Central memory CD8-positive, alpha-beta T cell (primary cell): ENCODE results near the gene DOC2A.

Experiments used
- ATAC-seq: fragments of 150-1000 bp; cut with Tn5 transposase; replicated peaks from 2 replicates; pipeline ENCODE4 v1.10.0; 2022; ENCODE audit warnings: mild to moderate bottlenecking, moderate FRiP score, moderate number of reproducible peaks; ENCODE audit not compliant: poor library complexity, severe bottlenecking; ENCODE audit errors: extremely low read depth
- DNase-seq, 2 donors: peaks; one replicate each; pipeline ENCODE4 v3.0.0; 2021; ENCODE audit warnings: low spot score in 2 of 2
- H3K27ac Mint-ChIP-seq: one replicate; pipeline ENCODE4 v1.8.0; 2022; ENCODE audit warnings: low read depth, mild to moderate bottlenecking, moderate library complexity, mixed read lengths
- H3K27me3 Mint-ChIP-seq: one replicate; pipeline ENCODE4 v1.8.0; 2022; ENCODE audit warnings: mixed read lengths
- H3K36me3 Mint-ChIP-seq: one replicate; pipeline ENCODE4 v1.8.0; 2022; ENCODE audit warnings: mild to moderate bottlenecking, moderate library complexity, mixed read lengths; ENCODE audit not compliant: insufficient read depth
- H3K4me1 Mint-ChIP-seq: one replicate; pipeline ENCODE4 v1.8.0; 2022; ENCODE audit warnings: mixed read lengths
- H3K4me3 Mint-ChIP-seq: one replicate; pipeline ENCODE4 v1.8.0; 2022; ENCODE audit warnings: mild to moderate bottlenecking, moderate library complexity, mixed read lengths
- H3K9me3 Mint-ChIP-seq: one replicate; pipeline ENCODE4 v1.8.0; 2022; ENCODE audit warnings: mixed read lengths

DOC2A gene

DNA sequence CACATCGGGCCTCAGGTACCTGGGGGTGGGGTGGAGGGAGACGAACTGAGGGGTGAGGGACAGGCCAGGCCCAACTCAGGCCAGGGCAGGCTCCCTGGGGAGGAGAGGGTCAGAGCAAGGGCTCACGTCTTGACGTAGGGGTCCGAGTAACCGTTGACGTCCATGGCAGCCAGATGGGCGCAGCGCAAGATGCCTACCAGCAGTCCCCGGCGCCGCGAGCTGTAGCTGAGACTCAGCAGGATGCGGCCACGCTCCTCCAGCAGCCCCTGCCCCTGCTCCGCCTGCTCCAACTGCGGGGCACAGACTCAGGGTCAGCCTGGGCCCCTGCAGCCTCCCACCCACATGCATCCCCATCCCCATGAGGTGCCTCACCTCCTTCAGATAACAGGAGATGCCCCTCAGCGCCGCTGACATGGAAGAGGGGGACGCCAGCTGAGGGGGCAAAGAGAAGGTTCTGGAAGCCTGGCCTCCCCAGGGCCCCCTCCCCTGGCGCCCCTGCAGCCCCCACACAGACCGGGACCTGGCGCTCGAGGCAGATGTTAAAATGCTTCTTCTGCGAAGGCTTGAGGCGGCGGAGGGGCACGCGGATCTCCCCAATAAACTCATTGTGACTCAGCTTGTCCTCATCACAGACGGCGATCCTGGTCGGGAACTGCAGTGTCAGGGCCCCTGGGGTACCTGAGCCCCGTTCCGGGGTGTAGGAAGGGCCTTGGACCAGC lies 4.0 kb downstream of the DOC2A start:
- ATAC-seq (no peak), DNase-seq (no peak)
- Mint-ChIP-seq H3K4me3 (no peak overlapping the region), H3K27me3 (peaks cover 35% of the 10 kb centered on the region), H3K27ac (no peak overlapping the region), H3K4me1 (peaks cover 17% of the 10 kb centered on the region), H3K9me3 (no peaks in the 10 kb centered on the region), H3K36me3 (peaks cover 8% of the 10 kb centered on the region)

DNA sequence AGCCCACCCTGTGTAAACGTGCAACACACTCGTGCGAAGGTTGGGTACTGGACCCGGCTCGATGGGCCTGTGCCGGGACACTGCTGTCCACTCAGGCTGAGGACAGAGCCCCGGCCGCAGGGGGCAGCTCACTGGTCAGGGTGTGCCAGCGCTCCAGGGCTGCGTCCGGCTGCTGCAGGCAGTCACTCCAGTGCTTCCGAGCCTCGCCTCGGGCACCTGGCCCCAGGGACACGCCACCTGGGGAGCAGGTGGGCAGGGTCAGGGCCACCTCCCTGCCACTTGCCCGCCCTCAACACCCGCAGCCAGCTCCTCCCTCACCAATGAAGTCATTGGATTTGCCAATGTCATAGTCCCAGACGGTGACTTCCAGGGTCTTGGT lies 4.7 kb downstream of the DOC2A start:
- DNase-seq (no peak), ATAC-seq (no peak)
- Mint-ChIP-seq H3K4me3 (no peak overlapping the region), H3K4me1 (peaks cover 18% of the 10 kb centered on the region), H3K27me3 (peaks cover 31% of the 10 kb centered on the region), H3K36me3 (peaks cover 8% of the 10 kb centered on the region), H3K9me3 (no peaks in the 10 kb centered on the region), H3K27ac (no peak overlapping the region)

- DNase-seq (no peak), ATAC-seq (no peak)
- Mint-ChIP-seq H3K27me3 (peaks cover 28% of the 10 kb centered on the region), H3K27ac (no peak overlapping the region), H3K4me3 (no peak overlapping the region), H3K4me1 (peaks cover 16% of the 10 kb centered on the region), H3K36me3 (peaks cover 8% of the 10 kb centered on the region), H3K9me3 (no peaks in the 10 kb centered on the region)
These were observed 5.3 kb downstream of the DOC2A start for GRCh38 chr16:30005341-30006094.

GRCh38 chr16:30004811-30005242 lies 6.0 kb downstream of the DOC2A start:
- Mint-ChIP-seq H3K36me3 (peaks cover 8% of the 10 kb centered on the region), H3K27ac (no peak overlapping the region), H3K9me3 (no peaks in the 10 kb centered on the region), H3K4me1 (peaks cover 10% of the 10 kb centered on the region), H3K4me3 (no peak overlapping the region), H3K27me3 (peaks cover 21% of the 10 kb centered on the region)
- no peak for DNase-seq
- no peak for ATAC-seq

GRCh38 chr16:30004424-30004776 lies 6.4 kb downstream of the DOC2A start:
- DNase-seq (no peak), ATAC-seq (no peak)
- H3K4me1 Mint-ChIP-seq, result peaks cover 15% of the 10 kb centered on the region
- H3K27me3 Mint-ChIP-seq, result peaks cover 17% of the 10 kb centered on the region
- H3K36me3 Mint-ChIP-seq, result peaks cover 8% of the 10 kb centered on the region
- H3K27ac Mint-ChIP-seq, result no peak overlapping the region
- no peak overlapping the region for H3K4me3 Mint-ChIP-seq
- no peaks in the 10 kb centered on the region for H3K9me3 Mint-ChIP-seq

DNA sequence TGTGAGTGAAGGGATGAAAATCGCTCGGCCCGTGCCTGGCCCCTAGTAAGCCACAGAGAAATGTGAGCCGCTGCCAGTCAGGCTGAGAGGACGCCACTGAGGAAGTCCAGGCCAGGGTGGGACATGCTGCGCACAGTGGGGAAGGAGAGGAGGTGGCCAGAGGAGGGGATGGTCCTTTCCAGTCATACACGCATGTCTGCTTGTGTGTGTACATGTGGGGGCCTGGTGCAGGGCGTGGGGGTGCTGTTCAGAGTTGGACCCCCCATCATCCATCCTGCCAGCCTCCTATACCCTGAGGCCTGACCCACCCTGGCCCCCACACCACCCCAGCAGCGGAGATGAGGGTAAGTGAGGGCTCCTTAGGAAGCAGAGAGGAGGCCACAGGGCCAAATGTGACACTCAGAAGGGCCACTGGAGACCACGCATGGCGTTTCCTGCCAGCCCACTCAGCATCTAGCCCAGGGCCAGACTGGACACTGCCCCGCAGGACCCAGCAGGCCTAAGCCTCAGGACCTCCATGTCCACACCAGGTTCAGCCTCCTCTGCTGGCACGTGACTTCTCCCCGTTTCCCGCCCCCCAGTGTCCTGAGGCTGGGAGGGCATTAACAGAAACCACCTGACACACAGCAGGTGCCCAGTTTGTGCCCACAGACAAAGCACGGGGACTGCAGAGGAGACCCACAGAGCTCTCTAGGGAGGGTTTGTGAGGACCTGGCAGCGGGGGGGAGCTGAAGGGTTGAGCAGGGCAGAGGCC lies 7.0 kb downstream of the DOC2A start:
- Mint-ChIP-seq H3K4me1 (peaks cover 20% of the 10 kb centered on the region), H3K27ac (no peak overlapping the region), H3K4me3 (no peak overlapping the region), H3K9me3 (no peaks in the 10 kb centered on the region), H3K27me3 (peaks cover 11% of the 10 kb centered on the region), H3K36me3 (peaks cover 8% of the 10 kb centered on the region)
- ATAC-seq (no peak), DNase-seq (no peak)

DNA sequence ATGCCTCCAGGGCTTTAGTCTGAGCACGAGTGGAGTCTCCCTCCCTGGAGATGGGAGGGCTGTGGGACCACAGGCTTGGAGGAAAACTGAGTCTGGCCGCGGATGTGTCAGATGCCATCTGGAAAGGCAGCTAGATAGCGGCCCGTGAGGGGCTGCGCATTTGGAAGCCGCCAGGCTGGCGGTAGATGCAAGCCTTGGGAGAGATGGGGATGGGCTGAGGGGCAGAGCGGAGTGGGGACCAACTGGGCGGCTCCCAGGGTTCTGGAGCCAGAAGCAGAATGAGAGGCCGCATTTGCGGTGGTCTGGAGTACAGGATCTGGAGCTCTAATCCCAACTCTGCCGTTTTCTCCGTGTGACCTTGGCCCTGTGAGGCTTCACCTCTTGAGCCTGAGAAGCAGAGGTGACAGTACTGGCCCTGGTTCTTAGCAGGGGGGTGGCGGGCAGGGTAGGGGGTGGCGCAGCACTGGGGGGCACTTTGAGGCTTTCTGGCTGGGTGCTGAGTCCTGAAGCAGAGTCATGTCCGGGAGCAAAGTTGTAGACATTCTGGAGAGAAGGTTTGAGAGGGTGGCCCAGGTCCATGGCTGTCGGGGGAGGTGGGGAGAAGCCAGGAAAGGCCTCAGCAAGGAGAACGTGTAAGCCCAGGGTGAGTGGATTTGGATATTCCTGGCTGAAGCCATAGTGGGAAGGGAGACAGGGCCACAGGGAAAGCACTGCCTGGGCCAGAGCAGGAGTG lies 8.0 kb downstream of the DOC2A start:
- H3K36me3 Mint-ChIP-seq, result peaks cover 10% of the 10 kb centered on the region
- H3K4me1 Mint-ChIP-seq, result peaks cover 20% of the 10 kb centered on the region
- H3K27ac Mint-ChIP-seq, result peak overlapping the region; percentile 41
- DNase-seq, result no peak
- no peak overlapping the region for H3K4me3 Mint-ChIP-seq
- H3K27me3 Mint-ChIP-seq, result peaks cover 1% of the 10 kb centered on the region
- ATAC-seq, result no peak
- H3K9me3 Mint-ChIP-seq, result no peaks in the 10 kb centered on the region

DNA sequence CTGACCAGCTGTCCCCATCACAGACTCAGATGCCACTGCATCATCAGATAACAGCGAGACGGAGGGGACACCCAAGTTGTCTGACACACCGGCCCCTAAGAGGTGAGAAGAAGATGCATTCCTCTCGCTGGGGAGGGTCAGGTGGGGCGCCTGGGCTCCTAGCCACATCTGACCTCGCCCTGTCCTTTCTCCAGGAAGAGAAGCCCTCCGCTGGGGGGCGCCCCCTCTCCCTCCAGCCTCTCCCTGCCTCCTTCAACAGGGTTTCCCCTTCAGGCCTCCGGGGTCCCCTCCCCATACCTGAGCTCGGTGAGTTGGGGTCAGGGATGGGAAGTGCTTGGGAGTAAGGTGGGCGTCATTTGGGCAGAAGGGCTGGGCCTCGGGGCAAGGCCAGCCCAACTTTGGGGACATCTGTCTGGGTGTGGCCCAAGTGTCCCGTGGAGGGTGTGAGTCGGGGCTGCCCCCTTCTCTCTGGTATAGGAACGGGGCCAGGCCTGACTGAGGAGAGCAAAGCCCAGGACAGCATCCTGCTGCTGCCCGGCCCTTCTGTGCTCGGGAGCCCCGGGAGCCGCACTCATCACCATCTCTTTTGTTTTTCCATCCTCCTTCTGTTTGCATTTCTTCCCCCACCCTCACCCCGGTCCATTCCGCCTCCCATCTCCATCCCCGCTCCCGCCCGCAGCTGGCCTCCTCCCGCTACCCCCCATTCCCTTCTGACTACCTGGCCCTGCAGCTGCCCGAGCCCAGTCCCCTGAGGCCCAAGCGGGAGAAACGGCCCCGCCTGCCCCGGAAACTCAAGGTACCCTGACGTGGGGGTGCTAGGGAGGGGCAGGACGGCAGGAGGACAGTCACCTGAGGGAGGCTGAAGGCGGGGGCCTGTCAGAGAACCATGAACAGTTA lies 9.8 kb downstream of the DOC2A start:
- peaks cover 21% of the 10 kb centered on the region for H3K36me3 Mint-ChIP-seq
- H3K9me3 Mint-ChIP-seq, result no peaks in the 10 kb centered on the region
- H3K27ac Mint-ChIP-seq, result no peak overlapping the region
- no peak overlapping the region for H3K4me3 Mint-ChIP-seq
- DNase-seq (no peak), ATAC-seq (no peak)
- no peaks in the 10 kb centered on the region for H3K27me3 Mint-ChIP-seq
- peaks cover 31% of the 10 kb centered on the region for H3K4me1 Mint-ChIP-seq

GRCh38 chr16:29999605-30000004 lies 11.2 kb downstream of the DOC2A start:
- no peak for ATAC-seq
- no peaks in the 10 kb centered on the region for H3K27me3 Mint-ChIP-seq
- H3K36me3 Mint-ChIP-seq, result peaks cover 31% of the 10 kb centered on the region
- no peak overlapping the region for H3K4me3 Mint-ChIP-seq
- no peak for DNase-seq
- no peak overlapping the region for H3K27ac Mint-ChIP-seq
- H3K4me1 Mint-ChIP-seq, result peaks cover 43% of the 10 kb centered on the region
- no peaks in the 10 kb centered on the region for H3K9me3 Mint-ChIP-seq

- no peak for DNase-seq
- Mint-ChIP-seq H3K27me3 (no peaks in the 10 kb centered on the region), H3K36me3 (peaks cover 31% of the 10 kb centered on the region), H3K4me1 (peaks cover 43% of the 10 kb centered on the region), H3K9me3 (no peaks in the 10 kb centered on the region), H3K27ac (peak overlapping the region; percentile 96), H3K4me3 (peak overlapping the region; percentile 99)
- no peak for ATAC-seq
These were observed 14.0 kb downstream of the DOC2A start for GRCh38 chr16:29996766-29997250.

DNA sequence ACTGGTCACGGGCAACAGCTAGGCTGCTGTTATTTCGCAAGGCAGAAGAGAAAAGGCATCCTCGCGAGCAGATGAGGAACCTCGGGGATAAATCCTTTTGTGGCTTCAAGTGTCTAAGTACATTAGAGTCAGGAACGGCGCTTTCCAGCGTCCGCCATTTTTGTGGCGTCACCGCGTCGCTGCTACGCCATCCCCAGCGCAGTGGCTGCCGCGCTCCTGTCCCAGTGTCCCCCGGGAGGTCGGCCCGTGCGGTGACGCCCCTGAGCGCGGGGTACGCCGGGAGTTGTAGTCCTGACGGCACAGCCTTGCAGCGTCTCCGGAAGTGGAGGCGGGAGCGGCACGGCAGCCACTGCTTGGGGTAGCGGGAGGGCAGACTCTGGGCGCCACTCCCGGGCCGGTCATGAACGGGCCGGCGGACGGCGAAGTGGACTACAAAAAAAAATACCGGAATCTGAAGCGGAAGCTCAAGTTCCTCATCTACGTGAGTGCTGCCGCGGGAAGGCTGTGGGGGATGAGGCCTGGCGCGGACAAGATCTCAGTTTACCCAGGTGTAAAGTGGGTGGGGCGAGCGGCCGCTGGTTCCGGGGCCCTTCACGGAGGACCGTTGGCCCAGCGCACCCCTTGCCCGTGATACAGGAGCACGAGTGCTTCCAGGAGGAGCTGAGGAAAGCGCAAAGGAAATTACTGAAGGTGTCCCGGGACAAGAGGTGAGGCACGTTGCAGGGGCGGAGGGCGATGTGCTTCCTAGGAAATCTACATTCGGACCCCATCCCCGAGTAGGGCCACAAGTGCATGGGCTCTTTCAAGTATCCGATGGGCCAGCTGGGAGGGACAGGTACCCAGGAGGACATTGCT lies 14.7 kb downstream of the DOC2A start, which contains the start of gene INO80E:
Gene INO80E (plus strand): TSS at position 331 of the 855 bp plus-strand sequence. CDS start 70 bp downstream, at position 401.
- peak; percentile 97 to 98 for DNase-seq
- Mint-ChIP-seq H3K9me3 (no peaks in the 10 kb centered on the region), H3K27me3 (no peaks in the 10 kb centered on the region), H3K36me3 (peaks cover 32% of the 10 kb centered on the region), H3K27ac (peak within 1 kb of the TSS; percentile 96), H3K4me3 (peak within 1 kb of the TSS; percentile 99), H3K4me1 (peaks cover 40% of the 10 kb centered on the region)
- peak; percentile 99 for ATAC-seq
